Gastrocnemius medialis (tissue), 4 donors: ENCODE results near the gene OR1J1.

Experiments used
- CTCF ChIP-seq, 5 experiments: fragments of 450-650 bp in 3 of 5; fragments of 200-600 bp in 2 of 5; sonication (generic) in 2 of 5; IDR thresholded peaks in 4 of 5; conservative IDR thresholded peaks in 1 of 5; 1 replicate in 4 of 5; 2 replicates in 1 of 5; pipeline ENCODE4 v1.5.1; 2016 to 2019; ENCODE audit warnings: antibody characterized with exemption in 5 of 5, mild to moderate bottlenecking in 3 of 5, moderate library complexity in 3 of 5
- POLR2A ChIP-seq, 2 donors: fragments of 450-650 bp; IDR thresholded peaks; one replicate each; pipeline ENCODE4 v1.6.1; 2017; ENCODE audit warnings: antibody characterized with exemption in 2 of 2, mild to moderate bottlenecking in 2 of 2, moderate library complexity in 2 of 2

- TF ChIP-seq CTCF (IDR thresholded peaks at IDR 0.05 in 4 of 5, conservative IDR thresholded peaks at IDR 0.05 in 1 of 5) (no peak), POLR2A (IDR thresholded peaks at IDR 0.05) (no peak)
Observed at GRCh38 chr9:122477826-122478225, at the start of gene OR1J1.
